HG02885 (cell line): ENCODE results near the gene PRDX6.

ENCODE experiments used
- ATAC-seq: cut with Tn5 transposase; IDR thresholded peaks from one replicate; pipeline ENCODE4 v1.9.1; 2021; ENCODE audit warnings: mild to moderate bottlenecking; ENCODE audit not compliant: unreplicated experiment, poor library complexity

The PRDX6 gene

DNA sequence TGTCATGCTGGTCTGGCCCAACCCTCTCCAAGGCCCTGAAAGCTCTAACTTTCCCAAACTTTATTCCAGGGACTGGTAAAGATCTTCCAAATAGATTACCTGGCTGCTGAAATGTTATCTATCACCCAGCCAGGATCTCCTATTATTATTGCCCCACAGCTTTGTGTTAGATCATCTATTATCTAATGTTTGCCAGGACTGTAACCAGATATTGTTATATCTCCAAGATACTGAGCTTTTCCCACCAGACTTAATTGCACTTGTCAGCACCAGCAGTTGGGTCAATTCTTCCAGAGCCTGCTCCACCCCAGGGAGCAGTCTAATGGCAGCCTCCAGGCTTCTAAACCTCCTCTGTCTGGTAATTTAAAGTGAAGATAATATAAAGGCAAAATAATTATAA is 59.1 kb downstream of the PRDX6 start:
- no peak for ATAC-seq
